Transverse colon (tissue), 4 donors: ENCODE measurements around the gene COTL1.

ENCODE experiments used
- CTCF ChIP-seq, 5 experiments: fragments of 200-600 bp in 3 of 5; fragments of 450-650 bp in 2 of 5; sonication (generic) in 3 of 5; IDR thresholded peaks; 1 replicate in 2 of 5; 2 replicates in 3 of 5; pipeline ENCODE4 v1.5.1; 2016 to 2017; ENCODE audit warnings: antibody characterized with exemption in 5 of 5, inconsistent platforms in 3 of 5, mild to moderate bottlenecking in 2 of 5, moderate library complexity in 1 of 5
- POLR2AphosphoS5 ChIP-seq, 3 donors: sonication (generic); formaldehyde crosslinking; IDR thresholded peaks; one replicate each; pipeline ENCODE4 v1.6.1; 2016; ENCODE audit warnings: antibody characterized with exemption in 3 of 3

- TF ChIP-seq CTCF (IDR thresholded peaks at IDR 0.05): no peak
- TF ChIP-seq POLR2AphosphoS5 (IDR thresholded peaks at IDR 0.05): no peak
Observed at GRCh38 chr16:84538222-84538840, 79.5 kb downstream of the COTL1 start.
